Lower leg skin (tissue), 4 donors: ENCODE measurements around the gene KCNQ1OT1. TPM values are rescaled to one million over a fixed set of nuclear protein-coding genes. Genes with fewer than 3 reads are reported as not detected.

Experiments used
- DNase-seq, 2 donors: peaks; one replicate each; pipeline ENCODE4 v3.0.0-alpha.2; 2019; ENCODE audit warnings: low spot score in 2 of 2
- H3K4me3 ChIP-seq: fragments of 200-600 bp; sonication (generic); 2 replicates; pipeline ENCODE4 v1.5.1; 2017; ENCODE audit warnings: mild to moderate bottlenecking, low read depth; ENCODE audit not compliant: poor library complexity, severe bottlenecking
- CTCF ChIP-seq, 3 donors: fragments of 450-650 bp; IDR thresholded peaks; one replicate each; pipeline ENCODE4 v1.5.1; 2016; ENCODE audit warnings: antibody characterized with exemption in 3 of 3, mild to moderate bottlenecking in 3 of 3, moderate library complexity in 2 of 3
- POLR2A ChIP-seq, 2 donors: fragments of 450-650 bp; IDR thresholded peaks; one replicate each; pipeline ENCODE4 v1.6.1; 2016 to 2017; ENCODE audit warnings: antibody characterized with exemption in 2 of 2, mild to moderate bottlenecking in 1 of 2, moderate library complexity in 1 of 2
- WGBS, 2 donors: methylation state at CpG; one replicate each; pipeline ENCODE4 v1.1.5; 2018; 5-methylcytosine and 5-hydroxymethylcytosine counted together
- intact Hi-C: fragments of 100-400 bp; cut with DNase I; formaldehyde crosslinking; loops from one replicate; pipeline ENCODE4 v1.15.0; 2023; ENCODE audit warnings: low total_unique reads
- total RNA-seq, 4 donors: library from RNA; depleted of rRNA; stranded (reverse); fragments of >200 nt; gene quantifications; one replicate each; pipeline ENCODE4 v1.1.0, GENCODE V29; 2016

The KCNQ1OT1 gene
- total RNA-seq, 4 donors from 2014 or later = 0.63 to 1.8 (median 0.91) TPM

GRCh38 chr11:2742201-2742600, 42.4 kb upstream of the KCNQ1OT1 start:
- no peak overlapping the region for H3K4me3 ChIP-seq
- TF ChIP-seq POLR2A (IDR thresholded peaks at IDR 0.05) = no peak
- no peak for TF ChIP-seq CTCF (IDR thresholded peaks at IDR 0.05)
- WGBS, 2 donors = 94% methylated on average over 5 of the region's 5 CpGs
- DNase-seq = no peak
- intact Hi-C loops = no loop called here

DNA sequence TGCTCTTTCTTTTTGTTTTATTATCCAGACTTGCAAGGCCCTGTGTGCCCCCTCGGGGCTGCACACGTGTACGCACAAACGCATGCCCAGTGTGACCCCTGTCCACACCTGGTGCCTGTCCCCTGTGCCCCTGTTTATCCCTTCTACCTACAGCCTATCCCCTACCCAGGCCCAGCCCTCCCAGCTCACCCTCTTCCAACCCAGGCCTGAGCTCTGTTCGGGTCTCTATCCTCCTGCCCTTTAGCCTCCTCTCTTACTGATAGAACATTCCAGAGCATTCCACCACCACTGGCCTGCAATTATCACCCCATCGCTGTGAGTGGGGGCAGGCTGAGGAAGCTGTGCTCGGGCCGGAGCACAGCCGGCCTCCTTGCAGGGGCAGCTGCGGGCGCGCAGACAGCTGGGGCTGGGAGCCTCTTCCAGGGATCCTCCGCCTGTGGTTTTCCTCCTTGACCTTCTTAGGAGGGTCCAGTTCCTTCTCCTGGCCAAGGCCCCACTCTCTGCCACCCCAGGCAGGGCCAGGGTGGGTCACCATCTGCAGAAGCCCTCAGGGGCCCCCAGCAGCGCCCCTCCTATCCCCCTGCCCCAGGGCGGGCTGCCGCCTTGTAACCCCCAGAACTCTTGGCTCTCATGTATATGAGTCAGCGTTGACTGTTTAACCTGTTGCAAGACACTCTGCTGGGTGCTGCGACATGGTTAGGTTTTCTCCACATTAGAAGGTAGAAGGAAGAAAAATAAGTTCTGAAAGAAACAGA, 41.8 kb upstream of the KCNQ1OT1 start:
- intact Hi-C loops = no loop called here
- no peak overlapping the region for H3K4me3 ChIP-seq
- TF ChIP-seq CTCF (IDR thresholded peaks at IDR 0.05) = no peak
- no peak for DNase-seq
- WGBS, 2 donors = 64 to 66% methylated on average over 18 of the region's 18 CpGs

- intact Hi-C loops = no loop called here
- H3K4me3 ChIP-seq = no peak overlapping the region
- 87 to 92% methylated on average over 7 of the region's 7 CpGs for WGBS, 2 donors
- TF ChIP-seq CTCF (IDR thresholded peaks at IDR 0.05) (no peak), POLR2A (IDR thresholded peaks at IDR 0.05) (no peak)
- DNase-seq = no peak
Observed at GRCh38 chr11:2741006-2741376, 41.2 kb upstream of the KCNQ1OT1 start.

- DNase-seq = no peak
- WGBS, 2 donors = 90 to 91% methylated on average over 17 of the region's 17 CpGs
- intact Hi-C loops = no loop called here
- TF ChIP-seq POLR2A (IDR thresholded peaks at IDR 0.05) (no peak), CTCF (IDR thresholded peaks at IDR 0.05) (no peak)
- no peak overlapping the region for H3K4me3 ChIP-seq
Observed at GRCh38 chr11:2740275-2740940, 40.6 kb upstream of the KCNQ1OT1 start.

GRCh38 chr11:2739531-2740274, 39.9 kb upstream of the KCNQ1OT1 start:
- no peak for DNase-seq

More at GRCh38 chr11:2739531-2740274, 39.9 kb upstream of the KCNQ1OT1 start:
- TF ChIP-seq CTCF (IDR thresholded peaks at IDR 0.05) (no peak), POLR2A (IDR thresholded peaks at IDR 0.05) (no peak)
- H3K4me3 ChIP-seq = no peak overlapping the region
- WGBS, 2 donors = 91 to 96% methylated on average over 15 to 18 of the region's 18 CpGs
- intact Hi-C loops = no loop called here
